ENCODE results near the gene SLC30A3.
"Not testable (repeated sequence)": the region's sequence is repeated elsewhere in the genome, so short reads cannot be mapped to it uniquely, and the experiment has no call there.

Gene SLC30A3

GRCh38 chr2:27262379-27263286, at the start of gene SLC30A3:
Gene SLC30A3 (minus strand): TSS chr2:27263047. CDS start chr2:27262906, 141 bp downstream.
- FAIRE-seq, result no peak

DNA sequence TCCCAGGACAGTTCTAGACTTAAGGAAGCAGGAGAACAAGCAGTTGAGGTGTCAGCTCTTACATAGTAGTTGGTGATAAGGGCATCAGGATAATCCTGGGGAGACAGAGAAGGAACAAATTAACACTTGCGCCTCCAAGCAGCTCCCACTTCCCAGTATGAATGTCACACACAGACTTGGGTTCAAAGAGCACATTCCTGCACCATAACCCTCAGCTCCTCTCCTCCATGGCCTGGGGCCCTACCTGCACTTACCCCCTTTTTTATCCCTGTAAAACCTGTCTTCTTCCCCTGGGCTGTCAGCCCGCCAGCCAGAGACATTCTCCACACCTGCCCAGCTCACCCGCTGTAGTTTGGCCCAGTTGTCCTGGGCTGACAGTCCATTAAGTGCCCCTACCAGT, 49.3 kb upstream of the SLC30A3 start:
- FAIRE-seq, result no peak

- FAIRE-seq, result no peak
These were observed 46.8 kb upstream of the SLC30A3 start for GRCh38 chr2:27309651-27310050.

- FAIRE-seq, result no peak
These were observed 45.6 kb upstream of the SLC30A3 start, which contains the start of gene UCN for GRCh38 chr2:27308359-27308881. Gene UCN (minus strand): TSS chr2:27308445. CDS start chr2:27307895, 550 bp downstream.

DNA sequence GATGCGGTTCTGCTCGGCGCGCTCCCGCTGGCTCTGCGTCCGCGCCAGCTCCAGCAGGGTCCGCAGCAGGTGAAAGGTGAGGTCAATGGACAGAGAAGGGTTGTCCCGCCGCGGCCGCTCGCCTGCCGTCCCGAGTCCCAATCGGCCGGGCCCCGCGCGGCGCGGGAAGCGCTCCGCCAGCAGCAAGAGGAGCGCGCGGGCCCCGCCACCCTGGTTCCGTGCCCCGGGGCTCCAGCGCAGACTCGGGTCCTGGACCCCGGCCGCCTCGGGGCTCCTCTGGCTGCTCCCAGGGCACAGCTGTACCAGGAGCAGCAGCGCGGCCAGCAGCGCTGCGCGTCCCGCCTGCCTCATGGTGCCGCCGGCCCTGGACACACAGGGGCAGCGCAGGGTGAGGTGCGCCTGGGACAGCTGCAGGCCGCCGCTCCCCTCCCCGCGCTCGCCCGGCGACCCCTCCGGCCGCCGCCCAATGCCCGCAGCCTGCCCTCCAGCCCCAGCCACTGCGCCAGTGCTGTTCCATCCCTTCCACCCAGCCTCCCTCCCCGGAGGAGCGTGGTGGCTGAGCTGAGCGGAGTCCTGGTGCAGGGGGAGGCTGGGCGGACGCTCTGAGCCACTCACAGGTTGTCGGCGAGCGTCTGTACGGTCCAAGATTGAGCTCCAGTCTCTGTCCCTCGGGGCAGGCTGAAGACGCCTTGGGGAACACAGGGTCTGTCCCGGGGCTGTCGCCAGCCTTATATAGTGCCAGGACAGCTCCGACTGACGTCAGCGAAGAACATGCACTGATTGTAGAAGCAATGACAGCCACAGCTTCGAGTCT, 44.9 kb upstream of the SLC30A3 start:
- FAIRE-seq, result no peak

DNA sequence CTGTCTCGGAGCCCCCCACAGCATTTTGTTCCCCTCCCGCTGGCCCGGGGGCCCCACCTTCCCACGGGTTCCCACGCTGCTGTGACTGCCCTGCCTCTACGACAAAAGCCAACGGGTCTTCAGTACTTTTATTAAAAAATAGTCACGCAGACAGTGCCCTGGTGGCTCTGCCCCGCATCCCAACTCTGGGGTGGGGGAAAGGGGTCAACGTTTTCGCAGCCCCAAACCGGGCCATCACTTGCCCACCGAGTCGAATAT, 44.4 kb upstream of the SLC30A3 start:
- no peak for FAIRE-seq

DNA sequence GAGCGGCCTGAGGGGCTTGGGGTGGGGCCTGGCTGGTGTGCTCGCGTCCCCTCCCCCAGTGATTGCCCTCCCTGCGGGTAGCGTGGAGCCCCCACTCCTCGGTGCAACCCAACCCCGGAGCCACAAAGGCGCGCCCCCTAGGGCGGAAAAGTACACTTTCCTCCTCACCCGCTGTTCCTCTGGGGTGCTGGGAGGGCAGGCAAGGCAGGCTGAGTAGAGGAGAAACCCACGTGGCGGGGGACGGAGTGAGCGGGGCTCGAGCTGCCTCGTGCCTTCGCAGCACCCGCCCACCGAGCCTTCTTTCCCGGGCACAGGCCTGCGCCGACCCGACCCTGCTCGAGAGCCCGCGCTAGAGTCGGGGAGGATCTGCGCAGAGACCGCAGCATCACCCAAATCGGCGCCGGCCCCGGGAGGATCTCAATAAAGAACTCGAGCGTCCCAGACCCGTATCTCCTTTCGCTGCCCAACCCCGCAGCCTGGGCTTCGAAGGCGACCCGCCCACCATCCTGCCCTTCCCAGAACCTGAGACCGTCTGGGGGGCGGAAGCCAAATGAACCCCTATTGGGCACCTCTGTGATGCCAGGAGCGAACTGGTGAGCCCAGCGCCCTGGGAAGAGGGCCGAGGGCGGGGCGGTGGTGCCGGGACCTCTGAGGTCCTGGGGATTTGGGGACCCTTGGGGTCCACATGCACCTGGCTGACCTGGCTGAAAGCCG, 43.9 kb upstream of the SLC30A3 start:
- no peak for FAIRE-seq

DNA sequence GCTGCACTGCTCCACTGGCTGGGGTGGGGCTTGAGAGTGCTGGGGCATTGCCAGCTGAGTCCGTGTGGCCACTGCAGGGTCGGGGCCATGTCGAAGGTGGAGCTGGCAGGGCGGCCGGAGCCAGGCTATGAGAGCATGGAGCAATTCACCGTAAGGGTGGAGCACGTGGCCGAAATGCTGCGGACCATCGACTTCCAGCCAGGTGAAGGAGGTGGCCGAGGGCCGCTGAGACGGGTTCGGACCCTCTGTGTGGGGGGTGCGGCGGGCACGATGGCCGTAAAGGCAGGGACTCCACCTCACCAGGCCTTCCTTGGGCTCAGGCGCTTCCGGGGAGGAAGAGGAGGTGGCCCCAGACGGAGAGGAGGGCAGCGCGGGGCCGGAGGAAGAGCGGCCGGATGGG, 43.3 kb upstream of the SLC30A3 start:
- FAIRE-seq, result no peak

- no peak for FAIRE-seq
These were observed 42.7 kb upstream of the SLC30A3 start for GRCh38 chr2:27305516-27305915.

- no peak for FAIRE-seq
These were observed 41.8 kb upstream of the SLC30A3 start for GRCh38 chr2:27304488-27305240.

GRCh38 chr2:27303093-27304025, 40.5 kb upstream of the SLC30A3 start:
- peak; percentile 91 for FAIRE-seq

DNA sequence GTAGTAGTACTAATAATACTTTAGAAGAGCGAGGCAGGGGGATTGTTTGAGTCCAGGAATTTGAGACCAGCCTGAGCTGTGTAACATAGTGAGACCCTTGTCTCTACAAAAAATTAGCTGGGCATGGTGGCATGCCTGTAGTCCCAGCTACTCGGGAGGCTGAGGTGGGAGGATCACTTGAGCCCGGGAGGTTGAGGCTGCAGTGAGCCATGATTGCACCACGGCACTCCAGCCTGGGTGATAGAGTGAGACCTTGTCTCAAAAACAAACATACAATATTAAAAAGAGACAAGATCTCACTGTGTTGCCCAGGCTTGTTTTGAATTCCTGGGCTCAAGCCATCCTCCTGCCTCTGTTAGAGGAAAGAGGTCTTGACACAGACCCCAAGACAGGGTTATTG, 37.8 kb upstream of the SLC30A3 start:
- FAIRE-seq, result not testable (repeated sequence)

DNA sequence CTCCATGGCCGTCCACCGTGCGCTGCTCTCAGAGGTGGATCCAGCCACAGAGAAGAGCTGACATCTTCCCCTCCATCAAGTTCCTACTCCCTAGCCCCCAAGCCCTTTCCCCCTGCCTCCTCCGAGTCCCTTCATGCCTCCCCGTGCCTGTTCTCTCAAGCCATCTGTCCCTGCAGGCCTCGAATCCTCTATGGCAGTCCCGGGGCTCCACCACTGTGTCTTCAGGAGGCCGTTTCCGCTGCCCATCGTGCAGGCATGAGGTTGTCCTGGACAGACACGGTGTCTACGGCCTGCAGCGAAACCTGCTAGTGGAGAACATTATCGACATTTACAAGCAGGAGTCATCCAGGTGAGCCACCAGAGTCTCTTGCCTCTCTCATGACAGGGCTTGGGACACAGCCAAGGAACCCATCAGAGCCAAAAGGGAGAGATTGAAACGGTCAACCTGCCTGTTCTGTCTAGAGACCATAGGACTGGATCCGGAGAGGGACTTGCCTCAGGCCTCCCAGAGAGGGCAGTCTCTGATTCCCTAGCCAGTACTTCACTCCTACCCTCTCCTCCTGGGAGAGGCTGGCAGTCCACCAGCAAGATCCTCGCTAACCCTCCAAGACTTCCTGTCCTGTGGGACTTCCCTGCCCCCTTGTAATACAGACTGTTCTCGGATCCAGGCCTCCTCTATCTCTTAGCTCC, 35.7 kb upstream of the SLC30A3 start:
- no peak for FAIRE-seq

DNA sequence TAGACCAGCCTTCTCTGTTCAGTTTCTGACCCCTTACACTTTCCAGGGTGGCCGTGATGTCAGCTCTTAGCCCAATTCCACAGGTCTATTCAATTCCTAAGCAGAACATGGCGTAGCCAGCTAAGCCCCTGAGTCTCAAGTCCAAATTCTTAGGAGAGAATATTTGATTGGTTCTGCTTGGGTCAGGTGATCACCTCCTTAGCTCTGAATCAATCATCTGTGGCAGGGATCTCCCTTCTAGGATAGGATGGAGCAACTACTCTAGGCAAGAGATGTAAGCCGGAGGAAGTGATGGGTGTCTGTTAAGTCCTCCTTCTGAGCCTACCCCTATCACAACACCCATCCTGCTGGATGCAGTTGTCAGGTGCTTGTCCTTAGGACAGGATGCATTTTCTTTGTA, 34.3 kb upstream of the SLC30A3 start:
- FAIRE-seq, result no peak

DNA sequence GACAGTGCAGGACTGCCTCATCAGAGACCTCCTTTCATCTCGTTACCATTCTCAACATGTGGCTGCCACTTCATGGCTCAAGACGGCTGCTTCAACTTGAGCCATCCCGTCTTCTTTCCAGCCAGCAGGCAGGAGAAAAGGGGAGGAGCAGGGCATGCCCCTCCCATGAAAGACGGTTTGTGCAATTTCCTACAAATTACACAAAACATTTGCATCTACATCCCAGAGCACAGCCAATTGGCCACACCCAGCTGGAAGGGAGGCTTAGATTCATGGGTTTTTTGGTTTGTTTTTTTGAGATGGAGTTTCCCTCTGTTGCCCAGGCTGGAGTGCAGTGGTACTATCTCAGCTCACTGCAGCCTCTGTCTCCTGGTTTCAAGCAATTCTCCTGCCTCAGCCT, 33.6 kb upstream of the SLC30A3 start:
- FAIRE-seq, result no peak

- FAIRE-seq, result no peak
These were observed 32.1 kb upstream of the SLC30A3 start for GRCh38 chr2:27294928-27295327.

GRCh38 chr2:27291865-27292264, 29.0 kb upstream of the SLC30A3 start:
- no peak for FAIRE-seq

DNA sequence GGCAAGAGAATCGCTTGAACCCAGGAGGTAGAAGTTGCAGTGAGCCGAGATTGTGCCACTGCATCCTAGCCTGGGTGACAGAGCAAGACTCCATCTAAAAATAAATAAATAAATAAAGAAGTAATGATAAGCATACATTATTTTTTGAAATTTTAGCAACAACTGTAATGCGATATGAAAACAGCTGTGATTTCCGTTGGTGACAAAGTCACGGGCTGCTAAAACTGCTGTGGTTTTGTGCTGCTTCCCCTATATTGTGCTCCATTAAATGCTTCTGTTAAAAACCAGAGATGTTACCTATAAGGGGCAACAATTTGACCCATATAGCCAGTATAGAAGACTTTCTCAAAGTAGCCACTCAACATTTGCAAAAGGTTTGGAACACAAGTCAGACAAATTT, 27.7 kb upstream of the SLC30A3 start:
- FAIRE-seq, result no peak

DNA sequence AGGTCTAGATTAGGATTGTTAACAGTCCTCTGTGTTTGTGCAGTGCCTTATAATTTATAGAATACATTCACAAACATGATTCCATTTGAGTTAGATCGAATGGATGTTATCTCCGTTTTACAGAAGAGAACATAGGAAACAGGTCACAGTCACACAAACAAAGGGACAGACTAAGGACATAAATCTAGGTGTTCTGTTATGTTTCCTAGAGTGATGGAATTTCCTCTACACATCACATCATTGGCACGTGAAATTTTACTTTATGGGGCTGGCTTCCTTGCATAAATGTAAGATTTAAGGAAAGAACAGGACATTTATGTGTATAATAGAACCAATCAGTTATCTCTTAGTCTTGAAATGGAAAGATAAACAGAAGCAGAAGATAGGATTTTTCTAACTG, 25.8 kb upstream of the SLC30A3 start:
- no peak for FAIRE-seq

DNA sequence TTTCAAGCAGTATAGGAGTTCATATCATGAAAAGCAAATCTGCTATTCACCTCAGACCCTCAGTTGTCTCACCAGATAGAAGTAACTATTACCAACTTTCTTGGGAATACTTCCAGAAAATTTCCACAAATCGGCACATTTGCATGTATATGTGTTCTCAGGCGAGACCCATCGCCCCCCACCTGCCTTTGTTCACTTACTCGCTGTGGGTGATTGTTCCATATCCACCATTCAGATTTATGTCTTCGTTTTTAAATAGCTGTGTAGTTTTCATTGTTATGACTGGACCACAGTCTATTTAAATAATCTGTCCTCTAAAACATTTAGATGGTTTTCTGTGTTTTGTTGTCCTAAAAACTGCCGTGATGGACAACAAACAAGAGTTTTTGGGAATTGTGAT, 22.6 kb upstream of the SLC30A3 start:
- no peak for FAIRE-seq

- FAIRE-seq, result no peak
These were observed 22.1 kb upstream of the SLC30A3 start for GRCh38 chr2:27284996-27285395.
